ENCODE measurements around the gene PCDHA1.

Gene PCDHA1

GRCh38 chr5:140967226-140967893 is 181.4 kb downstream of the PCDHA1 start:
- peaks cover 30% of the 10 kb centered on the region for H3K4me1 ChIP-seq (ENCODE audit: insufficient read depth, poor library complexity, severe bottlenecking)
- H3K36me3 ChIP-seq (ENCODE audit: low read depth), result no peaks in the 10 kb centered on the region
- no peaks in the 10 kb centered on the region for H3K27me3 ChIP-seq (ENCODE audit: insufficient read depth, poor library complexity, severe bottlenecking)
- DNase-seq (ENCODE audit: low spot score) (peak; percentile 73), ATAC-seq (ENCODE audit: low read depth) (no peak)
- peak overlapping the region; percentile 45 for H3K4me3 ChIP-seq (ENCODE audit: severe bottlenecking)
- H3K27ac ChIP-seq (ENCODE audit: poor library complexity, severe bottlenecking), result no peak overlapping the region
- H3K9me3 ChIP-seq (ENCODE audit: severe bottlenecking), result no peaks in the 10 kb centered on the region
- TF ChIP-seq CTCF (IDR thresholded peaks at IDR 0.05; ENCODE audit: poor library complexity, severe bottlenecking), result no peak

GRCh38 chr5:140969880-140970279 is 183.9 kb downstream of the PCDHA1 start:
- H3K4me3 ChIP-seq (ENCODE audit: severe bottlenecking), result no peak overlapping the region
- no peak overlapping the region for H3K27ac ChIP-seq (ENCODE audit: poor library complexity, severe bottlenecking)
- no peak for TF ChIP-seq CTCF (IDR thresholded peaks at IDR 0.05; ENCODE audit: poor library complexity, severe bottlenecking)
- ATAC-seq (ENCODE audit: low read depth) (no peak), DNase-seq (ENCODE audit: low spot score) (no peak)
- peaks cover 38% of the 10 kb centered on the region for H3K4me1 ChIP-seq (ENCODE audit: insufficient read depth, poor library complexity, severe bottlenecking)
- H3K9me3 ChIP-seq (ENCODE audit: severe bottlenecking), result no peaks in the 10 kb centered on the region
- H3K36me3 ChIP-seq (ENCODE audit: low read depth), result no peaks in the 10 kb centered on the region
- no peaks in the 10 kb centered on the region for H3K27me3 ChIP-seq (ENCODE audit: insufficient read depth, poor library complexity, severe bottlenecking)

- Histone ChIP-seq H3K4me1 (ENCODE audit: insufficient read depth, poor library complexity, severe bottlenecking) (peaks cover 53% of the 10 kb centered on the region), H3K4me3 (ENCODE audit: severe bottlenecking) (no peak overlapping the region), H3K9me3 (ENCODE audit: severe bottlenecking) (no peaks in the 10 kb centered on the region), H3K27me3 (ENCODE audit: insufficient read depth, poor library complexity, severe bottlenecking) (no peaks in the 10 kb centered on the region), H3K36me3 (ENCODE audit: low read depth) (no peaks in the 10 kb centered on the region), H3K27ac (ENCODE audit: poor library complexity, severe bottlenecking) (no peak overlapping the region)
- TF ChIP-seq CTCF (IDR thresholded peaks at IDR 0.05; ENCODE audit: poor library complexity, severe bottlenecking), result no peak
- DNase-seq (ENCODE audit: low spot score), result no peak
- no peak for ATAC-seq (ENCODE audit: low read depth)
Observed at GRCh38 chr5:140973550-140973949, 187.6 kb downstream of the PCDHA1 start.

- Histone ChIP-seq H3K27me3 (ENCODE audit: insufficient read depth, poor library complexity, severe bottlenecking) (no peaks in the 10 kb centered on the region), H3K27ac (ENCODE audit: poor library complexity, severe bottlenecking) (peak overlapping the region; percentile 49), H3K9me3 (ENCODE audit: severe bottlenecking) (no peaks in the 10 kb centered on the region), H3K4me3 (ENCODE audit: severe bottlenecking) (no peak overlapping the region), H3K36me3 (ENCODE audit: low read depth) (peaks cover 10% of the 10 kb centered on the region), H3K4me1 (ENCODE audit: insufficient read depth, poor library complexity, severe bottlenecking) (peaks cover 34% of the 10 kb centered on the region)
- peak; percentile 88 for ATAC-seq (ENCODE audit: low read depth)
- no peak for DNase-seq (ENCODE audit: low spot score)
- TF ChIP-seq CTCF (IDR thresholded peaks at IDR 0.05; ENCODE audit: poor library complexity, severe bottlenecking), result no peak
Observed at GRCh38 chr5:140977003-140977402, 191.1 kb downstream of the PCDHA1 start.

- peak; percentile 24; the same call in 1 of the 3 replicates for ATAC-seq (ENCODE audit: low read depth)
- Histone ChIP-seq H3K27ac (ENCODE audit: poor library complexity, severe bottlenecking) (peak overlapping the region; percentile 49), H3K4me1 (ENCODE audit: insufficient read depth, poor library complexity, severe bottlenecking) (peaks cover 28% of the 10 kb centered on the region), H3K9me3 (ENCODE audit: severe bottlenecking) (no peaks in the 10 kb centered on the region), H3K36me3 (ENCODE audit: low read depth) (peaks cover 17% of the 10 kb centered on the region), H3K4me3 (ENCODE audit: severe bottlenecking) (no peak overlapping the region), H3K27me3 (ENCODE audit: insufficient read depth, poor library complexity, severe bottlenecking) (no peaks in the 10 kb centered on the region)
- TF ChIP-seq CTCF (IDR thresholded peaks at IDR 0.05; ENCODE audit: poor library complexity, severe bottlenecking), result no peak
- no peak for DNase-seq (ENCODE audit: low spot score)
Observed at GRCh38 chr5:140978260-140978659, 192.3 kb downstream of the PCDHA1 start.
